Heart left ventricle (tissue), 16 donors: ENCODE results near the gene HDHD2. TPM values are rescaled to one million over a fixed set of nuclear protein-coding genes. Genes with fewer than 3 reads are reported as not detected.

Experiments
- ATAC-seq, 4 donors: fragments of 200-7000 bp; cut with Tn5 transposase; one replicate each; pipeline ENCODE4 v1.9.1; 2020 to 2022; ENCODE audit warnings: moderate library complexity in 4 of 4, mild to moderate bottlenecking in 3 of 4, moderate number of reproducible peaks in 1 of 4
- DNase-seq, 5 donors: peaks; one replicate each; pipeline ENCODE4 v3.0.0-alpha.2; 2020
- H3K27ac ChIP-seq, 12 donors: fragments of 200-600 bp; sonication (generic) in 4 of 12; one replicate each; pipeline versions ENCODE4 v1.5.0 to v1.8.0; 2016 to 2022; ENCODE audit warnings: mild to moderate bottlenecking in 2 of 12
- H3K27me3 ChIP-seq, 9 donors: fragments of 200-600 bp; sonication (generic) in 2 of 9; one replicate each; pipeline versions ENCODE4 v1.5.1 to v1.8.0; 2016 to 2022; ENCODE audit warnings: mild to moderate bottlenecking in 3 of 9
- H3K36me3 ChIP-seq, 9 donors: fragments of 200-600 bp; sonication (generic) in 2 of 9; one replicate each; pipeline versions ENCODE4 v1.5.0 to v1.8.0; 2018 to 2022; ENCODE audit warnings: mild to moderate bottlenecking in 2 of 9
- H3K4me1 ChIP-seq, 12 donors: fragments of 200-600 bp; sonication (generic) in 4 of 12; one replicate each; pipeline versions ENCODE4 v1.5.0 to v1.8.0; 2016 to 2022; ENCODE audit warnings: mild to moderate bottlenecking in 3 of 12
- H3K4me3 ChIP-seq, 12 donors: fragments of 200-600 bp; sonication (generic) in 4 of 12; one replicate each; pipeline versions ENCODE4 v1.5.0 to v1.8.0; 2017 to 2022; ENCODE audit warnings: mild to moderate bottlenecking in 9 of 12, moderate library complexity in 4 of 12
- H3K9me3 ChIP-seq, 12 donors: fragments of 200-600 bp; sonication (generic) in 4 of 12; one replicate each; pipeline versions ENCODE4 v1.5.0 to v1.8.0; 2016 to 2022; ENCODE audit warnings: mild to moderate bottlenecking in 1 of 12
- CTCF ChIP-seq, 12 donors: fragments of 200-600 bp; sonication (generic) in 4 of 12; IDR thresholded peaks; one replicate each; pipeline versions ENCODE4 v1.5.0 to v1.8.0; 2018 to 2022; ENCODE audit warnings: antibody characterized with exemption in 12 of 12, mild to moderate bottlenecking in 5 of 12
- POLR2A ChIP-seq, 2 donors: fragments of 450-650 bp; IDR thresholded peaks; one replicate each; pipeline ENCODE4 v1.6.1; 2017; ENCODE audit warnings: antibody characterized with exemption in 2 of 2, mild to moderate bottlenecking in 2 of 2, moderate library complexity in 2 of 2
- WGBS, 4 donors: extraction: QIAGEN DNeasy Blood & Tissue Kit in 2 of 4; methylation state at CpG; one replicate each; pipeline versions ENCODE4 v1.1.5 to v1.1.7; 2013 to 2018; 5-methylcytosine and 5-hydroxymethylcytosine counted together
- intact Hi-C, 10 donors: fragments of 100-400 bp; cut with DNase I; formaldehyde crosslinking; loops; one replicate each; pipeline versions ENCODE4 v1.11.1 to v1.14.2; 2022
- polyA plus RNA-seq, 2 donors: library from polyadenylated mRNA; stranded (reverse); fragments of 200-250 nt; gene quantifications; one replicate each; pipeline ENCODE4 v1.2.3, GENCODE V29; 2013
- total RNA-seq, 9 donors: library from RNA; depleted of rRNA in 2 of 9; stranded (reverse); fragments of >200 nt in 2 of 9; fragmentation: NEBNext Ultra II Directional in 3 of 9; extraction: Animal tissue kit (Norgen Biotek cat#: 25700) in 3 of 9; gene quantifications; one replicate each; pipeline versions ENCODE4 v1.1.0 to v1.2.4, GENCODE V29; 2016 to 2023
- donor health status: ischemic (EF 13 %, LVEDD 7.1; RV severe dilation, severe dysfunction).
- donor health status: healthy with polysubstance abuse.
- donor health status: DM: no; HTN: yes; CAD: no.
- donor health status: DM: no; HTN: no; CAD: no.
- donor health status: ischemic (EF 25% LVEDD 6.9; RV normal size, moderate dysfunction).
- donor health status: ischemic (EF 25% LVEDD 5.7; RV mildly dilated, moderate dysfunction).
- donor health status: healthy.
- donor health status: DM: yes; HTN: yes; CAD: no.
- donor health status: ischemic (EF 35%, LVEDD 5.7; RV mildly dilated, moderate dysfunction).
- donor health status: nonischemic (EF 11% LVEDD 7.7; RV severe dilation, severe dysfunction).
- donor health status: DM: yes; HTN: yes; CAD: no.
- donor health status: PGD.
- donor health status: ischemic (EF 29% LVEDD 5.4; RV normal size, mild dysfunction).
- donor health status: nonischemic (EF 23%, LVEDD 6.1; RV moderate dilation, normal function).

HDHD2 gene
- total and polyA plus RNA-seq, 11 donors: 15.8 to 50.8 (median 38.0) TPM

- ATAC-seq: no peak
- WGBS, 4 donors: 82 to 94% (median 90%) methylated on average over 6 of the region's 6 CpGs
Measured at GRCh38 chr18:47110492-47111274, 39.6 kb downstream of the HDHD2 start.

GRCh38 chr18:47109720-47110119 lies 40.6 kb downstream of the HDHD2 start:
- H3K36me3 ChIP-seq: peaks cover 0 to 100% (median 92%) of the 10 kb centered on the region in 9 donors
- DNase-seq: no peak
- H3K9me3 ChIP-seq: no peaks in the 10 kb centered on the region
- no peak for ATAC-seq
- no peak overlapping the region for H3K4me3 ChIP-seq
- H3K27ac ChIP-seq: no peak overlapping the region
- WGBS, 4 donors: 28 to 59% (median 39%) methylated on average over 1 of the region's 1 CpG
- H3K27me3 ChIP-seq: no peaks in the 10 kb centered on the region
- TF ChIP-seq CTCF (IDR thresholded peaks at IDR 0.05): no peak
- no peak for TF ChIP-seq POLR2A (IDR thresholded peaks at IDR 0.05)
- intact Hi-C loops: loop anchor here in 2 of 10 donors (10.0 kb wide), 2 partner anchors 635 to 645 kb away; no protein-coding TSS in a partner anchor
- H3K4me1 ChIP-seq: no peaks in the 10 kb centered on the region

More at GRCh38 chr18:47110492-47111274, 39.6 kb downstream of the HDHD2 start:
- H3K36me3 ChIP-seq: peaks cover 0 to 100% (median 90%) of the 10 kb centered on the region in 9 donors
- intact Hi-C loops: no loop called here
- no peaks in the 10 kb centered on the region for H3K27me3 ChIP-seq
- no peak overlapping the region for H3K4me3 ChIP-seq
- no peaks in the 10 kb centered on the region for H3K4me1 ChIP-seq
- H3K9me3 ChIP-seq: no peaks in the 10 kb centered on the region
- H3K27ac ChIP-seq: no peak overlapping the region
- no peak for DNase-seq
- no peak for TF ChIP-seq POLR2A (IDR thresholded peaks at IDR 0.05)
- TF ChIP-seq CTCF (IDR thresholded peaks at IDR 0.05): no peak

- H3K9me3 ChIP-seq: no peaks in the 10 kb centered on the region
- intact Hi-C loops: loop anchor here in 2 of 10 donors (10.0 kb wide), 2 partner anchors 636 to 646 kb away; no protein-coding TSS in a partner anchor
- H3K27me3 ChIP-seq: no peaks in the 10 kb centered on the region
- ATAC-seq (no peak), DNase-seq (no peak)
- TF ChIP-seq CTCF (IDR thresholded peaks at IDR 0.05): no peak
- no peak for TF ChIP-seq POLR2A (IDR thresholded peaks at IDR 0.05)
- no peak overlapping the region for H3K27ac ChIP-seq
- 88 to 92% (median 91%) methylated on average over 6 to 7 of the region's 7 CpGs for WGBS, 4 donors
- H3K36me3 ChIP-seq: peaks cover 0 to 100% (median 91%) of the 10 kb centered on the region in 9 donors
- no peaks in the 10 kb centered on the region for H3K4me1 ChIP-seq
- no peak overlapping the region for H3K4me3 ChIP-seq
Measured at GRCh38 chr18:47108998-47109405, 41.3 kb downstream of the HDHD2 start.

GRCh38 chr18:47108373-47108772 lies 41.9 kb downstream of the HDHD2 start:
- Histone ChIP-seq H3K36me3 (peaks cover 0 to 100% (median 86%) of the 10 kb centered on the region in 9 donors), H3K4me1 (no peaks in the 10 kb centered on the region), H3K27ac (no peak overlapping the region), H3K4me3 (no peak overlapping the region), H3K27me3 (no peaks in the 10 kb centered on the region), H3K9me3 (no peaks in the 10 kb centered on the region)
- intact Hi-C loops: loop anchor here in 2 of 10 donors (10.0 kb wide), 2 partner anchors 636 to 646 kb away; no protein-coding TSS in a partner anchor
- TF ChIP-seq POLR2A (IDR thresholded peaks at IDR 0.05): no peak
- no peak for TF ChIP-seq CTCF (IDR thresholded peaks at IDR 0.05)
- DNase-seq (no peak), ATAC-seq (no peak)
- WGBS, 4 donors: 87 to 92% (median 89%) methylated on average over 3 of the region's 3 CpGs
